ENCODE results near the gene CTTNBP2.
A peak's percentile ranks its signal among the peaks of the same experiment; 100 is the strongest.

CTTNBP2 gene

DNA sequence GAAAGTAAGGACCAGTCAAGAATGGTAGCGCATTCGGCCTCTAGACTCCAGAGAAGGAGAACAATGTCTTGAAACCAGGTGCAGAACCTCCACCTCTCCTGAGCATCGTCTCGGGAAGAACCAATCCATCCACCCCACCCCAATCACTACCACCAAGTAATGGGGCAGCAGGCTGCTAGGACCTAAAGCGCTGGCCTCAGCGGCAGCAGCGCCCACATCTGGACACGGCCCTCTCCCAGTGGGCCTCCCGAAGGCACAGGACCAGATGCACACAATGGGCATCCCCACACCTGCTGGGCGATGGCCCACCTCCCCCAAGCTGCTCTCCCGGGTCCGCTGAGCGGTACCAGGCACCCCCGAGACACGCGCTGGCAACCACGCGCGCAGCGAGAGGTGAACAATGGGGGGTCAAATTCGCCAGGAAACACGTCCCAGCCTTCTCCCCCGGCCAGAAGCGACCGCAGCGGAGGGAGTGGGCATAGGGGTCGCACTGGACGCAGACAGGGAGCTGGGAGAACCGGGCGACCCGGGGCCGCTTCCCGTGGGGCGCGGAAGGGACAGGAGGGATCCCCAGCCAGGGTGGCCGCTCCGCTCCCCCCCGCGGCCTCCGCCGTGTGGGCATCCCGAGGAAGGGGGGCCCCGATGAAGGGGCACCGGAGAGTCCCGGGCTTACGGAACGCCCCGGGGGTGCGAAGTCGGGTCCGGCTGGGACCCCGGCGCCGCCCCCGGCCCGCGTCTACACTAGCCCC is 506 bp downstream of the CTTNBP2 start (continued):
- TF ChIP-seq, protein P1, sequence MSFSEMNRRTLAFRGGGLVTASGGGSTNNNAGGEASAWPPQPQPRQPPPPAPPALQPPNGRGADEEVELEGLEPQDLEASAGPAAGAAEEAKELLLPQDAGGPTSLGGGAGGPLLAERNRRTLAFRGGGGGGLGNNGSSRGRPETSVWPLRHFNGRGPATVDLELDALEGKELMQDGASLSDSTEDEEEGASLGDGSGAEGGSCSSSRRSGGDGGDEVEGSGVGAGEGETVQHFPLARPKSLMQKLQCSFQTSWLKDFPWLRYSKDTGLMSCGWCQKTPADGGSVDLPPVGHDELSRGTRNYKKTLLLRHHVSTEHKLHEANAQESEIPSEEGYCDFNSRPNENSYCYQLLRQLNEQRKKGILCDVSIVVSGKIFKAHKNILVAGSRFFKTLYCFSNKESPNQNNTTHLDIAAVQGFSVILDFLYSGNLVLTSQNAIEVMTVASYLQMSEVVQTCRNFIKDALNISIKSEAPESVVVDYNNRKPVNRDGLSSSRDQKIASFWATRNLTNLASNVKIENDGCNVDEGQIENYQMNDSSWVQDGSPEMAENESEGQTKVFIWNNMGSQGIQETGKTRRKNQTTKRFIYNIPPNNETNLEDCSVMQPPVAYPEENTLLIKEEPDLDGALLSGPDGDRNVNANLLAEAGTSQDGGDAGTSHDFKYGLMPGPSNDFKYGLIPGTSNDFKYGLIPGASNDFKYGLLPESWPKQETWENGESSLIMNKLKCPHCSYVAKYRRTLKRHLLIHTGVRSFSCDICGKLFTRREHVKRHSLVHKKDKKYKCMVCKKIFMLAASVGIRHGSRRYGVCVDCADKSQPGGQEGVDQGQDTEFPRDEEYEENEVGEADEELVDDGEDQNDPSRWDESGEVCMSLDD (tag by site-specific recombination; IDR thresholded peaks at IDR 0.05), result peak; percentile 82
- TF ChIP-seq ZNF175 (tag by site-specific recombination; IDR thresholded peaks at IDR 0.05), result no peak
- TF ChIP-seq SETDB1 (IDR thresholded peaks at IDR 0.05; ENCODE audit: insufficient read length, low read length), result no peak
- TF ChIP-seq, protein P2, sequence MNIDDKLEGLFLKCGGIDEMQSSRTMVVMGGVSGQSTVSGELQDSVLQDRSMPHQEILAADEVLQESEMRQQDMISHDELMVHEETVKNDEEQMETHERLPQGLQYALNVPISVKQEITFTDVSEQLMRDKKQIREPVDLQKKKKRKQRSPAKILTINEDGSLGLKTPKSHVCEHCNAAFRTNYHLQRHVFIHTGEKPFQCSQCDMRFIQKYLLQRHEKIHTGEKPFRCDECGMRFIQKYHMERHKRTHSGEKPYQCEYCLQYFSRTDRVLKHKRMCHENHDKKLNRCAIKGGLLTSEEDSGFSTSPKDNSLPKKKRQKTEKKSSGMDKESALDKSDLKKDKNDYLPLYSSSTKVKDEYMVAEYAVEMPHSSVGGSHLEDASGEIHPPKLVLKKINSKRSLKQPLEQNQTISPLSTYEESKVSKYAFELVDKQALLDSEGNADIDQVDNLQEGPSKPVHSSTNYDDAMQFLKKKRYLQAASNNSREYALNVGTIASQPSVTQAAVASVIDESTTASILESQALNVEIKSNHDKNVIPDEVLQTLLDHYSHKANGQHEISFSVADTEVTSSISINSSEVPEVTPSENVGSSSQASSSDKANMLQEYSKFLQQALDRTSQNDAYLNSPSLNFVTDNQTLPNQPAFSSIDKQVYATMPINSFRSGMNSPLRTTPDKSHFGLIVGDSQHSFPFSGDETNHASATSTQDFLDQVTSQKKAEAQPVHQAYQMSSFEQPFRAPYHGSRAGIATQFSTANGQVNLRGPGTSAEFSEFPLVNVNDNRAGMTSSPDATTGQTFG (tag by site-specific recombination; IDR thresholded peaks at IDR 0.05; ENCODE audit: borderline replicate concordance), result no peak
- no peak for TF ChIP-seq ZNF133 (tag by site-specific recombination; IDR thresholded peaks at IDR 0.05)
- TF ChIP-seq, protein P3, sequence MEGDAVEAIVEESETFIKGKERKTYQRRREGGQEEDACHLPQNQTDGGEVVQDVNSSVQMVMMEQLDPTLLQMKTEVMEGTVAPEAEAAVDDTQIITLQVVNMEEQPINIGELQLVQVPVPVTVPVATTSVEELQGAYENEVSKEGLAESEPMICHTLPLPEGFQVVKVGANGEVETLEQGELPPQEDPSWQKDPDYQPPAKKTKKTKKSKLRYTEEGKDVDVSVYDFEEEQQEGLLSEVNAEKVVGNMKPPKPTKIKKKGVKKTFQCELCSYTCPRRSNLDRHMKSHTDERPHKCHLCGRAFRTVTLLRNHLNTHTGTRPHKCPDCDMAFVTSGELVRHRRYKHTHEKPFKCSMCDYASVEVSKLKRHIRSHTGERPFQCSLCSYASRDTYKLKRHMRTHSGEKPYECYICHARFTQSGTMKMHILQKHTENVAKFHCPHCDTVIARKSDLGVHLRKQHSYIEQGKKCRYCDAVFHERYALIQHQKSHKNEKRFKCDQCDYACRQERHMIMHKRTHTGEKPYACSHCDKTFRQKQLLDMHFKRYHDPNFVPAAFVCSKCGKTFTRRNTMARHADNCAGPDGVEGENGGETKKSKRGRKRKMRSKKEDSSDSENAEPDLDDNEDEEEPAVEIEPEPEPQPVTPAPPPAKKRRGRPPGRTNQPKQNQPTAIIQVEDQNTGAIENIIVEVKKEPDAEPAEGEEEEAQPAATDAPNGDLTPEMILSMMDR (tag by site-specific recombination; IDR thresholded peaks at IDR 0.05), result peak; percentile 89
- TF ChIP-seq ZBTB48 (tag by site-specific recombination; IDR thresholded peaks at IDR 0.05), result peak; percentile 72; the same call in 1 of the 2 replicates
- TF ChIP-seq ZNF341 (tag by site-specific recombination; IDR thresholded peaks at IDR 0.05; ENCODE audit: low read depth), result peak; percentile 90
- no peak for TF ChIP-seq ZNF155 (tag by site-specific recombination; IDR thresholded peaks at IDR 0.05)
- TF ChIP-seq ZNF843 (tag by site-specific recombination; IDR thresholded peaks at IDR 0.05), result 0 out of 2 replicates have a peak, but pooled peaks have one; percentile 34
- TF ChIP-seq ZNF19 (tag by site-specific recombination; IDR thresholded peaks at IDR 0.05; ENCODE audit: low read depth), result no peak
- TF ChIP-seq ZNF521 (tag by site-specific recombination; IDR thresholded peaks at IDR 0.05), result no peak
- TF ChIP-seq ZNF211 (tag by site-specific recombination; IDR thresholded peaks at IDR 0.05; ENCODE audit: low read depth), result no peak
- peak; percentile 68; the same call in 1 of the 2 replicates for TF ChIP-seq ZEB2 (tag by site-specific recombination; IDR thresholded peaks at IDR 0.05)
- TF ChIP-seq, protein P4, sequence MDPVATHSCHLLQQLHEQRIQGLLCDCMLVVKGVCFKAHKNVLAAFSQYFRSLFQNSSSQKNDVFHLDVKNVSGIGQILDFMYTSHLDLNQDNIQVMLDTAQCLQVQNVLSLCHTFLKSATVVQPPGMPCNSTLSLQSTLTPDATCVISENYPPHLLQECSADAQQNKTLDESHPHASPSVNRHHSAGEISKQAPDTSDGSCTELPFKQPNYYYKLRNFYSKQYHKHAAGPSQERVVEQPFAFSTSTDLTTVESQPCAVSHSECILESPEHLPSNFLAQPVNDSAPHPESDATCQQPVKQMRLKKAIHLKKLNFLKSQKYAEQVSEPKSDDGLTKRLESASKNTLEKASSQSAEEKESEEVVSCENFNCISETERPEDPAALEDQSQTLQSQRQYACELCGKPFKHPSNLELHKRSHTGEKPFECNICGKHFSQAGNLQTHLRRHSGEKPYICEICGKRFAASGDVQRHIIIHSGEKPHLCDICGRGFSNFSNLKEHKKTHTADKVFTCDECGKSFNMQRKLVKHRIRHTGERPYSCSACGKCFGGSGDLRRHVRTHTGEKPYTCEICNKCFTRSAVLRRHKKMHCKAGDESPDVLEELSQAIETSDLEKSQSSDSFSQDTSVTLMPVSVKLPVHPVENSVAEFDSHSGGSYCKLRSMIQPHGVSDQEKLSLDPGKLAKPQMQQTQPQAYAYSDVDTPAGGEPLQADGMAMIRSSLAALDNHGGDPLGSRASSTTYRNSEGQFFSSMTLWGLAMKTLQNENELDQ (tag by site-specific recombination; IDR thresholded peaks at IDR 0.05; ENCODE audit: low read depth), result no peak
- TF ChIP-seq KLF8 (tag by site-specific recombination; IDR thresholded peaks at IDR 0.05), result no peak
- TF ChIP-seq GLI2 (tag by site-specific recombination; IDR thresholded peaks at IDR 0.05; ENCODE audit: borderline replicate concordance, low read depth), result no peak
